Right renal pelvis (tissue), 4 donors: Measurements from ENCODE around the gene PDE5A. TPM values are rescaled to one million over a fixed set of nuclear protein-coding genes. Genes with fewer than 3 reads are reported as not detected.
"Not testable (repeated sequence)": the region's sequence is repeated elsewhere in the genome, so short reads cannot be mapped to it uniquely, and the experiment has no call there.

ENCODE experiments used
- DNase-seq, 4 donors: peaks; one replicate each; pipeline ENCODE4 v3.0.0-alpha.2; 2013; ENCODE audit warnings: low read depth in 4 of 4, low spot score in 3 of 4, missing footprints in 1 of 4
- polyA plus RNA-seq, 4 donors: library from polyadenylated mRNA; unstranded; fragments of 120-200 nt; gene quantifications; one replicate each; pipeline ENCODE4 v1.2.1, GENCODE V29; 2013; ENCODE audit not compliant: insufficient read length in 4 of 4

The PDE5A gene
- polyA plus RNA-seq, 4 donors = 40.5 to 54.4 (median 50.2) TPM

DNA sequence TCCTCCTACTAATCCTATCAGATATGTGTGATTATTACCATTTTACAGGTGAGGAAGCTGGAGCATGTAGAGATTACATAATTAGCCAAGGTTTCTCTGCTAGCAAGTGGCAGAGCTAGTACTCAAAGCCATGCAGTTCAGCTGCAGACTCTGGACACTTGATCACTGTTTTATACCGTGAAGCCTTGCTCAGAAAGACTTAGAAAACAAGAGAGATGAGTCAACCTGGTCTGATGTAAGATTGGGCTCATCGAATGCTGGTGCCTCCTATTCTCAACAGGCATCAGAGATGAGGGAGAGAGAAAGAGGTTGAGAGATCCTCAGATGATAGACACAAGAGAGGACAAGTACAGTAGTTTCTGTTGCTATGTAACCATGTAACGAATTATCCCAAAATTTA lies 19.0 kb upstream of the PDE5A start:
- no peak for DNase-seq

- no peak for DNase-seq
These were observed 17.9 kb upstream of the PDE5A start for GRCh38 chr4:119646347-119647071.

DNA sequence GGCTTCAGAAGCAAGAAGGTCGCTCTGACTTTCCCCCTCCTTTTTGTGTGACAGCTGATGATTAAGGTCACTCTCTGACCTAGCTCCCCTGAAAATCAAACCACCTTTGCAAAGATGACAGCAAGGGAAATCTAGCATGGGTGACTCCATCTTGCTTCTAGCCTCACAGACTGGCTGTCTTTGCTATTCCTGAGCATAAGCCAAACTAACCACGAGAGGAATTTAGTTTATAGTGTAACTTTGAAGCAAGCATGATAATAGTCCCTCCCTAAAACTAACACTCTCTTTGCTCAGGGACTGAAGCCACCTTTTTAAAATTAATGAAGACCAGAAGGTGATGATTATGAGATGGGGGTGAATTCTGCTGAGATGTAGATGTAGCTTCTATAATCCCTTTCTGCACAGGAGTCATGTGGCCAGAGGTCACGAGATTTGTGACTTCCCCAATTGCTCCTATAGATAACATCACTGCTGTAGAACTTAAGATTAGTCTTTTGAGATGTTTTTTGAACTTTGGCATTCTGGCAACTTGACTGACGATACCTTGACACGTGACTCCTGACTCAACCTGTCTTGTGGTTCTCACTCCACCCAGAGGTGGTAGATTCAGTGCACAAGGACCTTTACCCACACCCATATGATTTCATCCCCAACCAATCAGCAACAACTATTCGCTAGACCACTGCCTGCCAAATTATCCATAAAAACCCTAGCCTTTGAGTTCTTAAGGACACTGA lies 14.9 kb upstream of the PDE5A start:
- no peak for DNase-seq

DNA sequence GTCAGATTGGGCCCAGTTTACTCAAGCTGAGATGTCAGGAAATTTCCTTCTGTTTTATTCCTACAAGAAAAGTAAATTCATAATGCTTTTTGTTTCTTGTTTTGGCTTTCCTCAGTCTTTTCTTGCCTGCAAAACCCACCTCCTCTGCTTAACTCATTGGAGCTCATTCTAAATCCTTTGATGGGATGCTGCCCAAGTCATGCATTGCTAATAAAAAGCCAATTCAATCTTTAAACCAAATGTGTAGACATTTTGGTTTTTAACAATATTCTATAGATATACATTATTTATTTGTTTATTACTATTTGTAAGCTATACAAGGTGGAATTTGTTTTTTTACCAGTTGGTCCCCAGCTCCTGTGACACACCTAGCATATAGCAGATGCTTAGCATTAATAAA lies 13.2 kb upstream of the PDE5A start:
- no peak for DNase-seq

DNA sequence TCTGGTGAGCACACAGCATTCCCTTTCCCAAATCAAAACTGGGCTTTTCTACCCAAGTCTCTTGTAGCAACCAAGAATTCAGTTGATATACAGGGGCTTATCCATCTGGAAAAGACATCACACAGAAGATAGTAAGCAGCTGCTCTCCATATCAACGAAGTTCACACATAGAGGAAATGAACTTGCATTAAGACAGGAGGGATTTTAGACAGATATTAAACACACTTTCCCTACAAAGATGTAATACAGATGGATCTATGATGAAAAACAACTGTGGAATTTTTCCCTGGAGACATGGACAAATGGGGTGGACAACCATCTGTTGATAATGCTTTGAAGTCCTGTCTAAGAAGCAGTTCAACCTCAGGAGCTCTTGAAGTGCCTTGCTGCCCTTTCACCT lies 9.8 kb upstream of the PDE5A start:
- no peak for DNase-seq

DNA sequence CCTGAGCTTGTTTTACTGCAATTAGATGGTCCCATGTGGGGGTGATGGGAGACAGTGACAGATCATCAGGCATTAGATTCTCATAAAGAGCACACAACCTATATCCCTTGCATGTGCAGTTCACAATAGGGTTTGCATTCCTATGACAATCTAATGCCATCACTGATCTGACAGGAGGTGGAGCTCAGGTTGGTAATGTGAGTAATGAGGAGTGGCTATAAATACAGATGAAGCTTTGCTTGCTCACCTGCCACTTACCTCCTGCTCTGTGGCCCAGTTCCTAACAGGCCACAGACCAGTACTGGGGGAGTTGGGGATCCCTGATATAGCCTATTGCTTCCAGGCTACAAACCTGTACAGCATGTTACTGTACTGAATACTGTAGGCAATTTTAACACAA lies 8.2 kb upstream of the PDE5A start:
- not testable (repeated sequence) for DNase-seq

GRCh38 chr4:119632216-119632615 lies 3.6 kb upstream of the PDE5A start:
- no peak for DNase-seq

- DNase-seq = no peak
These were observed 503 bp upstream of the PDE5A start for GRCh38 chr4:119629142-119629471.

GRCh38 chr4:119627267-119628255 lies 1.0 kb downstream of the PDE5A start:
- peak; percentile 54 to 67 (median 62) for DNase-seq

GRCh38 chr4:119626943-119627266 lies 1.7 kb downstream of the PDE5A start:
- DNase-seq = peak in 1 of 4 donors; percentile 52

DNA sequence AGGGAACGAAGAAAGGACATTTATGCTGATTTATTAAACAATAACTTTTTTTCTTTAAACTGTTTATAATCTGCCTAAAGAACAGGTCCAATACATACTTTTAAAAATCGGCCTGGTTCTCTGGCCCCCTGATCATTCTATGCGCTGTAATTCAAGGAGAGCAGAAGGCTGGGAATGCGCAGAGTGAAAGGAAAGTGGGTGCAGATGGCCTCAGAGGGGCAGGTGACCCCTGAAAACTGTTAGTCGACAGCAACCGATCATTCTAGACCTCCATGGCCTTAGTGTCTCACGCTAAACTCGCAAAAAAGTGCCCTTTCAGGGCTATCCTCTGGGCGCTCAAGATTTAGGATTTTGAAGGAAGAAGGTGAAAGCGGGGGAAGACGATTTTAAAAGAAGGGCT lies 2.2 kb downstream of the PDE5A start:
- no peak for DNase-seq

DNA sequence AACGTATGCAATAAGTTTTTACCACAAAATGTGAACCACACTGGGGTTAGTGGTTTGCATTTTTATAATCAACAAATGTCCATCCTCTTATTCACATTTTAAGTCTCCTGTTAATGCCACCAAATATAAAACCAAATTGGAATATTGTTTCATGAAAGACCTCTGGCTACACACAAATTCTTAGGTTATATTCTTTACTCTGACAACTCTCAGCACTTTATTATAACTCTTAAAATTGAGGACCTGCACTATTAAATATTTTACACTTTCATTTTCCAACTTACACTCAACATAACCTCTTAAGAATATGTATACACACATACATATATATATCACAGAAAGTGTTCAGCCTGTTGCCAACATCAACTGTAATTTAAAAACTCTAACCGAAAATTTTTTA lies 2.8 kb downstream of the PDE5A start:
- no peak for DNase-seq

- DNase-seq = no peak
These were observed 4.2 kb downstream of the PDE5A start for GRCh38 chr4:119624356-119624755.

- DNase-seq = no peak
These were observed 5.6 kb downstream of the PDE5A start for GRCh38 chr4:119623025-119623424.

DNA sequence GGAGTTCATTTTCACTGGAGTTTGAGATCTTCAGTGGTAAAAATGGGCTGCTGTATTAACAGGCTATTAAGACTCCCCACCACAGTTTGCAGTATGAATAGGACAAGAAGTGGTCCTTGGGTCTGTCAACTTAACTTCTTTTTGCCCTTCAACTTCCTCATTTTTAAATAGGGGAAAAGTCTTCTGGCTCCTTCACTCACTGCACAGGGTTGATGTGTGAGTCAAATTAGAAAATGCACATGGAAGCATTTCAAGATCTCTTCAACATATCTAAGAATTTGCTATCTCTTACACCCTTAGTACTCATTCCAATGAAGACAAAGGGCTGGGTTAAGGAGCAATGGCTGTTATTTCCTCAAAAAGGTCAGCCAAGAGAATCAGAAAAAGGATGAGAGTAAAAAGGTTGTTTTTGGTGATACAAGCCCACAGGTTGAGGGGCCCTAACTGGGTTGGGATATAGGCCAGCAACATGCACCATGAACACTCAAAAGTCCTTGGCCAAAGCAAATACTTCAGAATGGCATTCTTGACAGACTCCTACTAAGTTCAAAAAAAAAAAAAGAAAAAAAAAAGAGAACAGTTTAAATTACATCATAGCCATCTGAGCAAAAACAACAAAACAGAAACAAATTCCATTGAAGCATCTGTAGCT lies 13.4 kb downstream of the PDE5A start:
- DNase-seq = no peak

DNA sequence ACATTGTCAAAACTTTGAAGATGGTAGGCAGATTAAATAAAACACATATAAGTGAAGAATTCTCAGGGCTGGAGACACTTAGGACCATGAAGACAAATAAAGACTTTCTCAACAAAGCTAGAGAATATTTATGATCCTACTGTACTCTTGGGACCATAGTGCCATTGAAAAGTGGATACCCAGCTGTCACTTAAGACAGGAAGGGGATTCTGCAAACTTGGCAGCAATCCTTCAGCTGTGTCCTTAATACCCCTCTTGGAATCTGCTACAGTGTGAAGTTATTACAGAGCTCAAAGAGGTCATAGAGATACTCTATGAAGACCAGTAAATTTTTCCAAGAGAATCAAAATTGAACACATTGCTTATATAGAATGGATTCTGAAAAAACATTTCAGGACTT lies 24.3 kb downstream of the PDE5A start:
- DNase-seq = no peak

DNA sequence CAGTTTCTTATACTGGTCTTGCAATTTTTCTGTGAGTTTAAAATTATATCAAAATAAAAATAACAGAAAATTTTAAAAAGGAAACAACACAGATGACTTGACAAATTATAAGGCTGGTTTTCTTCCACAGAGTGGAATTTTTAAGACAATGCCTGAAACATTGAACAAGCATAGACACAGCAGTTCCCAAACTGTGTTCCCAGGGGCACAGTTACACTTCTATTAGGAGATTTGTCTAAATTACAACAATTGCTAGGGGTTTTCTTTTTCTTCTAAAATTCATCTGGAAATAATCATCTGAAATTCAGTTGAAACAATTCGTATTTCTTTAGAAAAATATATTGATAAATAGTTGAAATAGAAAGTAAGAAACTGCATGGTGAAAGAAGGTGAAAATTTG lies 26.2 kb downstream of the PDE5A start:
- DNase-seq = no peak

- DNase-seq = no peak
These were observed 30.1 kb downstream of the PDE5A start for GRCh38 chr4:119598521-119598920.

GRCh38 chr4:119597377-119597776 lies 31.2 kb downstream of the PDE5A start:
- DNase-seq = no peak

DNA sequence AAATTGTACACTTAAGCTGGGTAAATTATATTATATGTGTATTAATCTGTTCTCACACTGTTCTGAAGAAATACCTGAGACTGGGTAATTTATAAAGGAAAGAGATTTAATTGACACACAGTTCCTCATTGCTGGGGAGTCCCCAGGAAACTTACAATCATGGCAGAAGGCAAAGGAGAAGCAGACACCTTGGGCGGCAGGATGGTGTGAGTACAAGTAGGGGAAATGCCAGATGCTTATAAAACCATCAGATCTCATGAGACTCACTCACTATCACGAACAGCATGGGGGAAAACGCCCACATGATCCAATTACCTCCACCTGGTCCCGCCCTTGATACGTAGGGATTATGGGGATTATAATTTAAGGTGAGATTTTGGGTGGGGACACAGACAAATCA lies 34.9 kb downstream of the PDE5A start:
- DNase-seq = no peak

- no peak for DNase-seq
These were observed 35.8 kb downstream of the PDE5A start for GRCh38 chr4:119592830-119593229.
